Activated naive CD8-positive, alpha-beta T cell treated with anti-CD3 and anti-CD28 coated beads, Interleukin-2, amount 50 U/mL, for 24 hours (primary cell): ENCODE measurements around the gene GGT1.
"Not testable (repeated sequence)": the region's sequence is repeated elsewhere in the genome, so short reads cannot be mapped to it uniquely, and the experiment has no call there.

Experiments
- ATAC-seq: fragments of 150-1000 bp; cut with Tn5 transposase; one replicate; pipeline ENCODE4 v1.10.0; 2021
- DNase-seq: peaks from one replicate; pipeline ENCODE4 v3.0.0; 2021
- H3K27ac Mint-ChIP-seq: one replicate; pipeline ENCODE4 v1.8.0; 2021; ENCODE audit warnings: mild to moderate bottlenecking, mixed read lengths
- H3K27me3 Mint-ChIP-seq: one replicate; pipeline ENCODE4 v1.8.0; 2021; ENCODE audit warnings: mixed read lengths
- H3K36me3 Mint-ChIP-seq: one replicate; pipeline ENCODE4 v1.8.0; 2021; ENCODE audit warnings: low read depth, mixed read lengths
- H3K4me1 Mint-ChIP-seq: one replicate; pipeline ENCODE4 v1.8.0; 2021; ENCODE audit warnings: mixed read lengths
- H3K4me3 Mint-ChIP-seq: one replicate; pipeline ENCODE4 v1.8.0; 2021; ENCODE audit warnings: mild to moderate bottlenecking, moderate library complexity, mixed read lengths
- H3K9me3 Mint-ChIP-seq: one replicate; pipeline ENCODE4 v1.8.0; 2021; ENCODE audit warnings: mixed read lengths

The GGT1 gene

GRCh38 chr22:24602847-24603769 is at the start of gene GGT1:
GGT1 (plus strand) TSS chr22:24603193; CDS start chr22:24611082, 7,889 bp downstream.
- H3K36me3 Mint-ChIP-seq, H3K27me3 Mint-ChIP-seq, DNase-seq, ATAC-seq, H3K9me3 Mint-ChIP-seq: not testable (repeated sequence)
- peaks cover 27% of the 10 kb centered on the region for H3K4me1 Mint-ChIP-seq
- H3K27ac Mint-ChIP-seq = peak within 1 kb of the TSS; percentile 86
- H3K4me3 Mint-ChIP-seq = peak within 1 kb of the TSS; percentile 64

GRCh38 chr22:24553597-24554312 is 49.2 kb upstream of the GGT1 start:
- ATAC-seq (no peak), DNase-seq (no peak)
- H3K4me1 Mint-ChIP-seq = peaks cover 54% of the 10 kb centered on the region
- H3K27me3 Mint-ChIP-seq = no peaks in the 10 kb centered on the region
- H3K9me3 Mint-ChIP-seq = no peaks in the 10 kb centered on the region
- peak overlapping the region; percentile 87 for H3K27ac Mint-ChIP-seq
- peak overlapping the region; percentile 95 for H3K4me3 Mint-ChIP-seq
- peaks cover 32% of the 10 kb centered on the region for H3K36me3 Mint-ChIP-seq

GRCh38 chr22:24554313-24555164 is 48.5 kb upstream of the GGT1 start, which contains the start of gene GUCD1:
GUCD1 (minus strand) TSS chr22:24555138; CDS start chr22:24554991, 147 bp downstream.
- H3K36me3 Mint-ChIP-seq = peaks cover 38% of the 10 kb centered on the region
- no peak for ATAC-seq
- no peaks in the 10 kb centered on the region for H3K27me3 Mint-ChIP-seq
- no peaks in the 10 kb centered on the region for H3K9me3 Mint-ChIP-seq
- H3K4me1 Mint-ChIP-seq = peaks cover 61% of the 10 kb centered on the region
- DNase-seq = peak; percentile 39
- peak within 1 kb of the TSS; percentile 99 for H3K27ac Mint-ChIP-seq
- H3K4me3 Mint-ChIP-seq = peak within 1 kb of the TSS; percentile 99

- H3K27ac Mint-ChIP-seq = peak within 1 kb of the TSS; percentile 99
- H3K36me3 Mint-ChIP-seq = peaks cover 41% of the 10 kb centered on the region
- DNase-seq (peak; percentile 99), ATAC-seq (peak; percentile 88)
- H3K4me3 Mint-ChIP-seq = peak within 1 kb of the TSS; percentile 99
- no peaks in the 10 kb centered on the region for H3K27me3 Mint-ChIP-seq
- no peaks in the 10 kb centered on the region for H3K9me3 Mint-ChIP-seq
- peaks cover 64% of the 10 kb centered on the region for H3K4me1 Mint-ChIP-seq
Measured at GRCh38 chr22:24555165-24556039, 47.6 kb upstream of the GGT1 start, which contains the start of gene SNRPD3. SNRPD3 (plus strand) TSS chr22:24555999; CDS start chr22:24557675, 1,676 bp downstream.

DNA sequence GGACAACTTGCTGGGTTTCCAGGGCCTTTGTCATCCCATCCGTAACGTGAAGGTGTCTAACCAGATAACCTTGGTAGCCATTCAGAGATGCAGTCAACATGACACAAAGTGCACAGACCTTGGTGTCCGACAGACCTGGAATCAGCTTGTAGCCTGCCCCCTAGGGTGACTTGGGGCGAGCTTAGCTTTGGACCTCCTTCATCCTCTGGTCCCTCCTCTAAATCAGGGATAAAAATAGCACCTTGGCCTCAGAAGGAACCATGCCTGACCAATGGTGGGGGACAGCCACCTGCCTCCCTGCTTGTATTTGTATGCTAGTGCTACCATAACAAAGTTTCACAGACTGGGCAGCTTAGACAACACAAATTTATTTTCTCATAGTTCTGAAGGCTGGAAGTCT is 43.5 kb upstream of the GGT1 start:
- H3K27me3 Mint-ChIP-seq = no peaks in the 10 kb centered on the region
- DNase-seq (no peak), ATAC-seq (no peak)
- peaks cover 58% of the 10 kb centered on the region for H3K36me3 Mint-ChIP-seq
- no peaks in the 10 kb centered on the region for H3K9me3 Mint-ChIP-seq
- peaks cover 62% of the 10 kb centered on the region for H3K4me1 Mint-ChIP-seq
- H3K27ac Mint-ChIP-seq = no peak overlapping the region
- H3K4me3 Mint-ChIP-seq = no peak overlapping the region

- H3K4me1 Mint-ChIP-seq = peaks cover 43% of the 10 kb centered on the region
- no peaks in the 10 kb centered on the region for H3K27me3 Mint-ChIP-seq
- H3K9me3 Mint-ChIP-seq = no peaks in the 10 kb centered on the region
- DNase-seq (no peak), ATAC-seq (no peak)
- H3K27ac Mint-ChIP-seq = no peak overlapping the region
- no peak overlapping the region for H3K4me3 Mint-ChIP-seq
- H3K36me3 Mint-ChIP-seq = peaks cover 51% of the 10 kb centered on the region
Measured at GRCh38 chr22:24563246-24563645, 39.7 kb upstream of the GGT1 start.

DNA sequence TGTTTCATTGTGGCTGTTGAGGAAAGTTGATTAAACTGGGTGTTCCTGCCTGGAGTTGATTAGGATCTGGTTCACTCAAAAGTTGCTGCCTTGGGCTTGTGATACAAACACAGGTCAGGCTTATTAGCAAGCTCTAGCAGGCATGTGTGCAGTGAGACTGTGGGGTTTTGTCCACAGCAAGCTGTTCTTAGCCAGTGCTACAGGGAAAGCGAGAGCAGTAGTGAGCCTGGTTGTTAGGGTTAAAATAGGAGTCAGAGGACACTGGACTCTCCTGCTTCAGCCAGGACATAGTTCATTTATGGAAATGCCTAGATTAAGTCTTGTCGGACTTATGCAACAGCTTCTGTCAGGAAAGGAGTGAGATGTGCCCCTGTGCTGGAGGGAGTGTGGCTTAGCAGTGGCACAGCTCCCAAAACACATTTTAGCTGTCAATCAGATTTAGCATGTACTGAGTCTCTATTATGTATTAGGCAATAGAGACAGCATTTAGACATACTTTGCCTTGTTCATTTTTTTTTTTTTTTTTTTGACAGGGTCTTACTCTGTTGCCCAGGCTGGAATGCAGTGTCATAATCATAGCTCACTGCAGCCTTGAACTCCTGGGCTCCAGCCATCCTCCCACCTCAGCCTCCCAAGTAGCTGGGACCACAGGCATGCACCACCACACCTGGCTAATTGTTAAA is 38.5 kb upstream of the GGT1 start:
- H3K27ac Mint-ChIP-seq = no peak overlapping the region
- H3K4me3 Mint-ChIP-seq = no peak overlapping the region
- DNase-seq (no peak), ATAC-seq (no peak)
- H3K36me3 Mint-ChIP-seq = peaks cover 47% of the 10 kb centered on the region
- no peaks in the 10 kb centered on the region for H3K9me3 Mint-ChIP-seq
- peaks cover 31% of the 10 kb centered on the region for H3K4me1 Mint-ChIP-seq
- H3K27me3 Mint-ChIP-seq = no peaks in the 10 kb centered on the region

DNA sequence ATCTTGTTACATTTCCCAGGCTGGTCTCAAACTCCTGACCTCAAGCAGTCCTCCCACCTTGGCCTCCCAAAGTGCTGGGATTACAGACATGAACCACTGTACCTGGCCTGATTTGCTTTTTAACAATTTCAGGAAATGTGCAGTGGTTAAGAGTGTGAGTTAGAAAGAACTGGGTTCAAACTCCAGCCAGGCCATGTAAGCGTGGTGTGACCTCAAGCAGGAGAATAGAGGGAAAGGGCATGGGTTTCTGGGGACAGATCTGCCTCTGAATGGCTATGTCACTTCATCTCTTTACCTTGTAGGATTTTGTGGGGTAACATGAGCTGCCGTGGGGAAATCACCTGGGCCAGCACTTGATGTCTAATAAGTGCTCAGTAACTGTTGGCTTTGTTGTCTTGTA is 37.9 kb upstream of the GGT1 start:
- ATAC-seq = no peak
- Mint-ChIP-seq H3K27ac (peak overlapping the region; percentile 20), H3K36me3 (peaks cover 49% of the 10 kb centered on the region), H3K4me3 (no peak overlapping the region), H3K4me1 (peaks cover 27% of the 10 kb centered on the region), H3K27me3 (no peaks in the 10 kb centered on the region), H3K9me3 (no peaks in the 10 kb centered on the region)
- no peak for DNase-seq

DNA sequence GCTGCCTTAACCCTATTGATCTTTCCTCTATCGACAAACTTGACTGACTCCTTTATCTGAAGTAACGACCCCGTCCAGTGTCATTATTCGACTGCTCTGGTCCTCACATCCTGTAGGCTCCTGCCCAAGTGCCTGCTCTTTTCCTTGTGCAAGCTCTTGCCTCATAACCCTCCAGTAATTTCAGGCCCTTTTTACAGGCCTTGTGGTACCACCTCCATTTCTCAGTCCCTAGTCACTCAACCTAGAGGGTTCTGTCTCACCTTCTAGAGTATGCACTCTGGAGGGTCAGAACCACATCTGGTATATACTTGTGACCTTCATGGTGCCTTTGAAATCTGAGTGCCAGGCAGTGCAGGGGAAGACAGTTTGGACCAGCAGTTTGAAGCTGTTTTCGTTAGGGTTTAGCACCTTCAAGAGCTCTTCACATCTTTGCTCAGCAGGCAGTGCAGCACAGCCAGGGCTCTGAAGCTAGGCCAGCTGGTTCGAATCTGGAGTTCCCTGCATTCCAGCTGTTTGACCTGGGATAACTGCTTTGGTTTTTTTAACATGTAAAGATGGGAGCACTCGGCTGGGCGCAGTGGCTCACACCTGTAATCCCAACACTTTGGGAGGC is 36.0 kb upstream of the GGT1 start:
- H3K27me3 Mint-ChIP-seq = no peaks in the 10 kb centered on the region
- no peak overlapping the region for H3K27ac Mint-ChIP-seq
- no peak for DNase-seq
- H3K36me3 Mint-ChIP-seq = peaks cover 50% of the 10 kb centered on the region
- H3K9me3 Mint-ChIP-seq = no peaks in the 10 kb centered on the region
- ATAC-seq = no peak
- H3K4me1 Mint-ChIP-seq = peaks cover 18% of the 10 kb centered on the region
- H3K4me3 Mint-ChIP-seq = no peak overlapping the region

- Mint-ChIP-seq H3K9me3 (no peaks in the 10 kb centered on the region), H3K27ac (no peak overlapping the region), H3K27me3 (no peaks in the 10 kb centered on the region), H3K4me3 (no peak overlapping the region), H3K36me3 (peaks cover 51% of the 10 kb centered on the region), H3K4me1 (peaks cover 15% of the 10 kb centered on the region)
- ATAC-seq (no peak), DNase-seq (no peak)
Measured at GRCh38 chr22:24567668-24568067, 35.3 kb upstream of the GGT1 start.

DNA sequence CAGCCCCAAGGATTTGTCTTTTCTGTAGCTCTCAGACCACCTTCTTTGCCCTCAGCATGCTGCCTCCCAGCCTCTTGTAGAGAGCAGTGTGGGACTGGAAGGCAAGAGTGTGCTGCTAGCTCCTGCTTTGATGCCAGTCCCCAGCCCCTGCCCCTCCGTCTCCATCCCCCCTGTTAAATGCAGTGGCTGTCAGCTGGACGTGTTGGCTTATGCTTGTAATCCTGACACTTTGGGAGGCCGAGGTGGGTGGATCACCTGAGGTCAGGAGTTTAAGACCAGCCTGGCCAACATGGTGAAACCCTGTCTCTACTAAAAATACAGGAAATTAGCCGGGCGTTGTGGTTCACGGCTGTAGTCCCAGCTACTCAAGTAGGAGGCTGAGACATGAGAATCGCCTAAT is 31.7 kb upstream of the GGT1 start:
- H3K27me3 Mint-ChIP-seq = no peaks in the 10 kb centered on the region
- H3K36me3 Mint-ChIP-seq = peaks cover 56% of the 10 kb centered on the region
- H3K4me3 Mint-ChIP-seq = no peak overlapping the region
- ATAC-seq (no peak), DNase-seq (no peak)
- no peak overlapping the region for H3K27ac Mint-ChIP-seq
- H3K4me1 Mint-ChIP-seq = no peaks in the 10 kb centered on the region
- H3K9me3 Mint-ChIP-seq = no peaks in the 10 kb centered on the region

GRCh38 chr22:24576778-24577177 is 26.2 kb upstream of the GGT1 start:
- Mint-ChIP-seq H3K27ac (peak overlapping the region; percentile 6), H3K4me1 (no peaks in the 10 kb centered on the region)

More at GRCh38 chr22:24576778-24577177, 26.2 kb upstream of the GGT1 start:
- Mint-ChIP-seq H3K4me3 (no peak overlapping the region), H3K36me3 (peaks cover 32% of the 10 kb centered on the region), H3K9me3 (no peaks in the 10 kb centered on the region), H3K27me3 (no peaks in the 10 kb centered on the region)
- ATAC-seq = no peak
- DNase-seq = no peak
